Parathyroid adenoma (tissue), 2 donors: Measurements from ENCODE around the gene TERT.
"Not testable (repeated sequence)": the region's sequence is repeated elsewhere in the genome, so short reads cannot be mapped to it uniquely, and the experiment has no call there.

ENCODE experiments used
- H2AFZ ChIP-seq: fragments of 300-600 bp; sonication (generic); one replicate; pipeline ENCODE4 v1.7.0; 2017; ENCODE audit warnings: antibody characterized with exemption, mild to moderate bottlenecking
- H3K27ac ChIP-seq: fragments of 300-600 bp; sonication (generic); one replicate; pipeline ENCODE4 v1.7.0; 2017
- H3K27me3 ChIP-seq: fragments of 300-600 bp; sonication (generic); one replicate; pipeline ENCODE4 v1.7.0; 2017; ENCODE audit warnings: low read length; ENCODE audit not compliant: control insufficient read depth, insufficient read depth
- H3K36me3 ChIP-seq: fragments of 300-600 bp; sonication (generic); one replicate; pipeline ENCODE4 v1.7.0; 2017; ENCODE audit warnings: low read length; ENCODE audit not compliant: control insufficient read depth, insufficient read depth
- H3K4me1 ChIP-seq: fragments of 300-600 bp; sonication (generic); one replicate; pipeline ENCODE4 v1.7.0; 2017; ENCODE audit warnings: control low read depth
- H3K4me2 ChIP-seq: fragments of 300-600 bp; sonication (generic); one replicate; pipeline ENCODE4 v1.7.0; 2017; ENCODE audit warnings: low read length
- H3K4me3 ChIP-seq: fragments of 300-600 bp; sonication (generic); one replicate; pipeline ENCODE4 v1.7.0; 2017; ENCODE audit warnings: low read depth, low read length
- H3K79me2 ChIP-seq: fragments of 300-600 bp; sonication (generic); one replicate; pipeline ENCODE4 v1.7.0; 2017; ENCODE audit warnings: control low read depth
- H3K9ac ChIP-seq: fragments of 300-600 bp; sonication (generic); one replicate; pipeline ENCODE4 v1.7.0; 2017; ENCODE audit warnings: mild to moderate bottlenecking
- H3K9me3 ChIP-seq: fragments of 300-600 bp; sonication (generic); one replicate; pipeline ENCODE4 v1.7.0; 2017; ENCODE audit warnings: low read length; ENCODE audit not compliant: control insufficient read depth
- TF ChIP-seq, protein P1 (sequence below): fragments of 300-600 bp; sonication (generic); IDR thresholded peaks from one replicate; pipeline ENCODE4 v1.7.0; 2017; ENCODE audit warnings: antibody characterized with exemption, mild to moderate bottlenecking
- donor health status: primary hyperparathyroidism.

Gene TERT

DNA sequence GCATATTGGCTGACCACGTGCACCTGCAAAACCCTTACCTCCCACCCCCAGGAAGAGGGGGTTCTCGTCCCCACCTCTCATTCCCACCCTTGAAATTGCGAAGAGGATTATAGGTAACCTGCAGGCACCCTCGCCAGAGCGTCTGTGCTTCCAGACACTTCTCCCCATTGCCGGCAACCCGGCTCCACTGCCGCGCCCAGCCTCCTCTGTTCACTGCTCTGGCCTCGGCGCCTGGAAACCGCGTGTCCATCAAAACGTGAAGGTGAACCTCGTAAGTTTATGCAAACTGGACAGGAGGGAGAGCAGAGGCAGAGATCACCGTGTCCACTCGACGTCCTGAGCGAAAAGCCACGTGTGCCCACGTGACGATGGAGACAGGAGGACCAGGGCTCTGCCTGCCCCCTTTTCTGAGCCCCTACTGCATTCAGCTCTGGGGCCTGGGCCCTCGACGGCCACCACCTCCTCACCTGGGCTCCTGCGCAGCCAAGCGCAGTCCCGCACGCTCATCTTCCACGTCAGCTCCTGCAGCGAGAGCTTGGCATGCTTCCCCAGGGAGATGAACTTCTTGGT lies 1.9 kb downstream of the TERT start:
- Histone ChIP-seq H3K9ac (no peak overlapping the region), H3K36me3 (no peaks in the 10 kb centered on the region), H3K4me1 (no peaks in the 10 kb centered on the region), H3K4me2 (no peak overlapping the region), H3K27me3 (no peaks in the 10 kb centered on the region), H2AFZ (no peak overlapping the region), H3K79me2 (no peaks in the 10 kb centered on the region), H3K4me3 (no peak overlapping the region), H3K9me3 (no peaks in the 10 kb centered on the region), H3K27ac (no peak overlapping the region)
- TF ChIP-seq, protein P1, sequence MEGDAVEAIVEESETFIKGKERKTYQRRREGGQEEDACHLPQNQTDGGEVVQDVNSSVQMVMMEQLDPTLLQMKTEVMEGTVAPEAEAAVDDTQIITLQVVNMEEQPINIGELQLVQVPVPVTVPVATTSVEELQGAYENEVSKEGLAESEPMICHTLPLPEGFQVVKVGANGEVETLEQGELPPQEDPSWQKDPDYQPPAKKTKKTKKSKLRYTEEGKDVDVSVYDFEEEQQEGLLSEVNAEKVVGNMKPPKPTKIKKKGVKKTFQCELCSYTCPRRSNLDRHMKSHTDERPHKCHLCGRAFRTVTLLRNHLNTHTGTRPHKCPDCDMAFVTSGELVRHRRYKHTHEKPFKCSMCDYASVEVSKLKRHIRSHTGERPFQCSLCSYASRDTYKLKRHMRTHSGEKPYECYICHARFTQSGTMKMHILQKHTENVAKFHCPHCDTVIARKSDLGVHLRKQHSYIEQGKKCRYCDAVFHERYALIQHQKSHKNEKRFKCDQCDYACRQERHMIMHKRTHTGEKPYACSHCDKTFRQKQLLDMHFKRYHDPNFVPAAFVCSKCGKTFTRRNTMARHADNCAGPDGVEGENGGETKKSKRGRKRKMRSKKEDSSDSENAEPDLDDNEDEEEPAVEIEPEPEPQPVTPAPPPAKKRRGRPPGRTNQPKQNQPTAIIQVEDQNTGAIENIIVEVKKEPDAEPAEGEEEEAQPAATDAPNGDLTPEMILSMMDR: no peak

DNA sequence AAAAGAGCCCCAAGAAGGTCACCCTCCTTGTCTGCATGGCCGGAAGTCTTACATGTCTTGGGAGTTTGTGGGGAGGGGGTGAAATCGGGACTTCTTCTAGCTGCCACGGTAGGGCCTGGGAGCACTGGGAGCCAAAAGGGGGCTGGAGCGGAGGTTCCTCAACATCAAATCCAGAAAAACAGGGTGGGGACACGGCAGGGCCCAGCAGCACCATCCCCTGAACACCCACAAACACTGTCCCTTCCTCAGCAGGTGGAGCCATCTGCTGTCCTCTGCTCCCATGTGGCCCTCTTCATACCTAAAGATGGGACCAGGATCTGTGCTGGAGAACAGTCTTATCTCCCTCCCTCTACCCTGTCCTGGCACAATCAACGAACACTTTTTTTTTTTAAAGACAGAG lies 2.7 kb downstream of the TERT start:
- Histone ChIP-seq H3K36me3 (no peaks in the 10 kb centered on the region), H3K9me3 (no peaks in the 10 kb centered on the region), H3K27me3 (no peaks in the 10 kb centered on the region), H3K27ac (no peak overlapping the region), H3K4me3 (no peak overlapping the region), H2AFZ (no peak overlapping the region), H3K9ac (no peak overlapping the region), H3K4me1 (no peaks in the 10 kb centered on the region), H3K79me2 (no peaks in the 10 kb centered on the region), H3K4me2 (no peak overlapping the region)
- TF ChIP-seq, protein P1: no peak

- Histone ChIP-seq H3K27ac (no peak overlapping the region), H3K4me2 (no peak overlapping the region), H3K4me3 (no peak overlapping the region), H3K36me3 (no peaks in the 10 kb centered on the region), H3K9ac (no peak overlapping the region), H3K79me2 (no peaks in the 10 kb centered on the region), H3K9me3 (no peaks in the 10 kb centered on the region), H3K4me1 (no peaks in the 10 kb centered on the region), H2AFZ (no peak overlapping the region), H3K27me3 (no peaks in the 10 kb centered on the region)
- TF ChIP-seq, protein P1: no peak
These were observed 3.2 kb downstream of the TERT start for GRCh38 chr5:1291611-1292080.

- H3K27me3 ChIP-seq, H3K4me3 ChIP-seq, H2AFZ ChIP-seq, H3K9me3 ChIP-seq, H3K4me2 ChIP-seq, H3K36me3 ChIP-seq, H3K79me2 ChIP-seq, H3K27ac ChIP-seq, H3K4me1 ChIP-seq, H3K9ac ChIP-seq: not testable (repeated sequence)
These were observed 3.9 kb downstream of the TERT start for GRCh38 chr5:1290956-1291355.

GRCh38 chr5:1289559-1289958 lies 5.3 kb downstream of the TERT start:
- H3K79me2 ChIP-seq, H3K4me3 ChIP-seq, H3K4me1 ChIP-seq, H3K27me3 ChIP-seq, H2AFZ ChIP-seq, H3K27ac ChIP-seq, H3K4me2 ChIP-seq, H3K9me3 ChIP-seq, H3K36me3 ChIP-seq, H3K9ac ChIP-seq: not testable (repeated sequence)
